Endothelial cell (in vitro differentiated cells): ENCODE data around the gene CTNNA2. TPM values are rescaled to one million over a fixed set of nuclear protein-coding genes. Genes with fewer than 3 reads are reported as not detected.

Source experiments
- DNase-seq: peaks from one replicate; pipeline ENCODE4 v3.0.0; 2021; ENCODE audit warnings: low spot score
- H3K27ac Mint-ChIP-seq: one replicate; pipeline ENCODE4 v1.8.0; 2021; ENCODE audit warnings: mixed read lengths, inconsistent platforms; ENCODE audit not compliant: unreplicated experiment
- H3K27me3 Mint-ChIP-seq: one replicate; pipeline ENCODE4 v1.8.0; 2021; ENCODE audit warnings: mild to moderate bottlenecking, moderate library complexity, mixed read lengths, inconsistent platforms; ENCODE audit not compliant: unreplicated experiment
- H3K36me3 Mint-ChIP-seq: one replicate; pipeline ENCODE4 v1.8.0; 2021; ENCODE audit warnings: mild to moderate bottlenecking, low read depth, mixed read lengths, inconsistent platforms; ENCODE audit not compliant: unreplicated experiment
- H3K4me1 Mint-ChIP-seq: one replicate; pipeline ENCODE4 v1.8.0; 2021; ENCODE audit warnings: mild to moderate bottlenecking, mixed read lengths, inconsistent platforms; ENCODE audit not compliant: unreplicated experiment
- H3K4me3 Mint-ChIP-seq: one replicate; pipeline ENCODE4 v1.8.0; 2021; ENCODE audit warnings: mild to moderate bottlenecking, mixed read lengths, inconsistent platforms; ENCODE audit not compliant: unreplicated experiment
- H3K9me3 Mint-ChIP-seq: one replicate; pipeline ENCODE4 v1.8.0; 2021; ENCODE audit warnings: mixed read lengths, inconsistent platforms; ENCODE audit not compliant: unreplicated experiment
- CTCF ChIP-seq: fragments of 200-600 bp; sonication (generic); IDR thresholded peaks from one replicate; pipeline ENCODE4 v1.5.0; 2021; ENCODE audit warnings: antibody characterized with exemption; ENCODE audit not compliant: unreplicated experiment
- total RNA-seq: library from RNA; stranded (reverse); fragmentation: NEBNext Ultra II Directional; extraction: Animal tissue kit (Norgen Biotek cat#: 25700); gene quantifications from one replicate; pipeline ENCODE4 v1.2.1, GENCODE V29; 2021; ENCODE audit not compliant: unreplicated experiment

CTNNA2 gene
- total RNA-seq, 1 donor from 2014 or later: 4.7 TPM

GRCh38 chr2:79630972-79631557, 118.2 kb downstream of the CTNNA2 start:
- Mint-ChIP-seq H3K4me3 (no peak overlapping the region), H3K27me3 (no peaks in the 10 kb centered on the region), H3K27ac (no peak overlapping the region), H3K36me3 (no peaks in the 10 kb centered on the region), H3K4me1 (peaks cover 7% of the 10 kb centered on the region), H3K9me3 (no peaks in the 10 kb centered on the region)
- DNase-seq: no peak
- no peak for TF ChIP-seq CTCF

GRCh38 chr2:79638410-79638809, 125.6 kb downstream of the CTNNA2 start:
- Mint-ChIP-seq H3K4me1 (peaks cover 3% of the 10 kb centered on the region), H3K4me3 (no peak overlapping the region), H3K9me3 (no peaks in the 10 kb centered on the region), H3K27ac (no peak overlapping the region), H3K36me3 (no peaks in the 10 kb centered on the region), H3K27me3 (peaks cover 2% of the 10 kb centered on the region)
- DNase-seq: no peak
- no peak for TF ChIP-seq CTCF

GRCh38 chr2:79638954-79639353, 126.1 kb downstream of the CTNNA2 start:
- TF ChIP-seq CTCF: no peak
- DNase-seq: no peak
- no peak overlapping the region for H3K27ac Mint-ChIP-seq

GRCh38 chr2:79640001-79640400, 127.2 kb downstream of the CTNNA2 start:
- H3K4me3 Mint-ChIP-seq: no peak overlapping the region
- H3K4me1 Mint-ChIP-seq: peaks cover 3% of the 10 kb centered on the region
- no peak for TF ChIP-seq CTCF
- no peaks in the 10 kb centered on the region for H3K36me3 Mint-ChIP-seq
- DNase-seq: no peak
- H3K27me3 Mint-ChIP-seq: peaks cover 4% of the 10 kb centered on the region
- H3K9me3 Mint-ChIP-seq: no peaks in the 10 kb centered on the region
- no peak overlapping the region for H3K27ac Mint-ChIP-seq

More at GRCh38 chr2:79638954-79639353, 126.1 kb downstream of the CTNNA2 start:
- no peak overlapping the region for H3K4me3 Mint-ChIP-seq
- no peaks in the 10 kb centered on the region for H3K36me3 Mint-ChIP-seq
- no peaks in the 10 kb centered on the region for H3K9me3 Mint-ChIP-seq
- peaks cover 3% of the 10 kb centered on the region for H3K4me1 Mint-ChIP-seq
- peaks cover 2% of the 10 kb centered on the region for H3K27me3 Mint-ChIP-seq

GRCh38 chr2:79649531-79649930, 136.7 kb downstream of the CTNNA2 start:
- DNase-seq: no peak
- Mint-ChIP-seq H3K9me3 (no peaks in the 10 kb centered on the region), H3K27ac (no peak overlapping the region), H3K36me3 (no peaks in the 10 kb centered on the region), H3K4me3 (no peak overlapping the region), H3K4me1 (no peaks in the 10 kb centered on the region), H3K27me3 (peaks cover 2% of the 10 kb centered on the region)
- no peak for TF ChIP-seq CTCF
